CD14-positive monocyte (primary cell): ENCODE results near the gene PXDN. TPM values are rescaled to one million over a fixed set of nuclear protein-coding genes. Genes with fewer than 3 reads are reported as not detected.

ENCODE experiments used
- DNase-seq, 3 donors: peaks; one replicate each; pipeline ENCODE4 v3.0.0-alpha.2; 2011 to 2022
- H2AFZ ChIP-seq: 2 replicates; pipeline ENCODE4 v1.6.0; 2012; ENCODE audit warnings: mild to moderate bottlenecking, low read depth, low read length, inconsistent platforms; ENCODE audit not compliant: insufficient read depth, poor library complexity, severe bottlenecking
- H3K27ac ChIP-seq, 2 donors: 1 replicate in 1 of 2; 2 replicates in 1 of 2; pipeline ENCODE4 v1.5.1; 2012 to 2013; ENCODE audit warnings: low read length in 2 of 2, control low read depth in 1 of 2, inconsistent platforms in 1 of 2, low read depth in 1 of 2, mild to moderate bottlenecking in 1 of 2
- H3K27me3 ChIP-seq, 2 donors: one replicate each; pipeline versions ENCODE4 v1.6.0 to v1.6.1; 2011 to 2013; ENCODE audit warnings: low read length in 2 of 2; ENCODE audit not compliant: control insufficient read depth in 2 of 2, insufficient read depth in 2 of 2
- H3K36me3 ChIP-seq, 2 donors: replicated peaks in 1 of 2; 1 replicate in 1 of 2; 2 replicates in 1 of 2; pipeline versions ENCODE4 v1.5.1 to v1.6.1; 2012 to 2013; ENCODE audit warnings: low read length in 2 of 2, control low read depth in 1 of 2, inconsistent platforms in 1 of 2, mild to moderate bottlenecking in 1 of 2; ENCODE audit not compliant: insufficient read depth in 2 of 2, control insufficient read depth in 1 of 2
- H3K4me1 ChIP-seq, 2 donors: 1 replicate in 1 of 2; 2 replicates in 1 of 2; pipeline versions ENCODE4 v1.5.1 to v1.6.1; 2012 to 2013; ENCODE audit warnings: low read length in 2 of 2, control low read depth in 1 of 2, inconsistent platforms in 1 of 2, mild to moderate bottlenecking in 1 of 2, moderate library complexity in 1 of 2; ENCODE audit not compliant: insufficient read depth in 2 of 2, control insufficient read depth in 1 of 2
- H3K4me2 ChIP-seq: replicated peaks from 2 replicates; pipeline ENCODE3; 2012; ENCODE audit warnings: low read length, moderate library complexity, mild to moderate bottlenecking; ENCODE audit not compliant: poor library complexity, severe bottlenecking; ENCODE audit errors: extremely low read depth
- H3K4me3 ChIP-seq, 3 experiments: fragments of 200-600 bp in 1 of 3; sonication (generic) in 1 of 3; replicated peaks in 1 of 3; 1 replicate in 2 of 3; 2 replicates in 1 of 3; pipeline ENCODE4 v1.5.1; 2011 to 2013; ENCODE audit warnings: low read length in 3 of 3, mild to moderate bottlenecking in 3 of 3, control low read depth in 2 of 3, low read depth in 2 of 3, inconsistent platforms in 1 of 3, moderate library complexity in 1 of 3
- H3K79me2 ChIP-seq: 2 replicates; pipeline ENCODE4 v1.6.0; 2012; ENCODE audit warnings: mild to moderate bottlenecking, control low read depth, inconsistent platforms, low read length, moderate library complexity; ENCODE audit not compliant: insufficient read depth
- H3K9ac ChIP-seq: 2 replicates; pipeline ENCODE4 v1.6.0; 2017; ENCODE audit warnings: low read length, mild to moderate bottlenecking; ENCODE audit not compliant: insufficient read depth, poor library complexity, severe bottlenecking
- H3K9me3 ChIP-seq, 2 donors: replicated peaks in 1 of 2; 1 replicate in 1 of 2; 2 replicates in 1 of 2; pipeline versions ENCODE4 v1.5.1 to v1.6.1; 2012 to 2013; ENCODE audit warnings: low read length in 2 of 2, control low read depth in 1 of 2; ENCODE audit not compliant: control insufficient read depth in 1 of 2, insufficient read depth in 1 of 2
- H4K20me1 ChIP-seq: 2 replicates; pipeline ENCODE4 v1.6.0; 2012; ENCODE audit warnings: mild to moderate bottlenecking, low read length, control low read depth, moderate library complexity; ENCODE audit not compliant: insufficient read depth
- H3K27ac Mint-ChIP-seq, 7 donors: one replicate each; pipeline ENCODE4 v1.8.0; 2020; ENCODE audit warnings: mild to moderate bottlenecking in 7 of 7, mixed read lengths in 7 of 7, moderate library complexity in 6 of 7, inconsistent platforms in 2 of 7
- H3K27me3 Mint-ChIP-seq, 3 donors: one replicate each; pipeline ENCODE4 v1.8.0; 2021 to 2022; ENCODE audit warnings: low read depth in 3 of 3, mild to moderate bottlenecking in 3 of 3, mixed read lengths in 3 of 3, moderate library complexity in 3 of 3, inconsistent platforms in 1 of 3
- H3K36me3 Mint-ChIP-seq, 2 donors: one replicate each; pipeline ENCODE4 v1.8.0; 2020; ENCODE audit warnings: mixed read lengths in 2 of 2, inconsistent platforms in 1 of 2, mild to moderate bottlenecking in 1 of 2
- H3K4me1 Mint-ChIP-seq: one replicate; pipeline ENCODE4 v1.8.0; 2020; ENCODE audit warnings: mild to moderate bottlenecking, mixed read lengths
- H3K4me3 Mint-ChIP-seq, 2 donors: one replicate each; pipeline ENCODE4 v1.8.0; 2020; ENCODE audit warnings: mild to moderate bottlenecking in 2 of 2, mixed read lengths in 2 of 2, moderate library complexity in 1 of 2
- H3K9me3 Mint-ChIP-seq, 7 donors: one replicate each; pipeline ENCODE4 v1.8.0; 2020 to 2022; ENCODE audit warnings: mixed read lengths in 7 of 7, mild to moderate bottlenecking in 6 of 7, moderate library complexity in 6 of 7, inconsistent platforms in 2 of 7
- CTCF ChIP-seq: fragments of 200-600 bp; IDR thresholded peaks from one replicate; pipeline ENCODE4 v1.8.0; 2022; ENCODE audit warnings: antibody characterized with exemption, mild to moderate bottlenecking
- WGBS: methylation state at CpG from one replicate; pipeline ENCODE4 v1.1.5; 2013; ENCODE audit warnings: missing lambda C conversion rate; ENCODE audit not compliant: insufficient coverage; 5-methylcytosine and 5-hydroxymethylcytosine counted together
- intact Hi-C, 2 donors: fragments of 100-400 bp; cut with micrococcal nuclease; formaldehyde crosslinking; loops; one replicate each; pipeline versions ENCODE4 v1.15.0 to v1.15.1; 2023
- polyA plus RNA-seq, 3 donors: library from polyadenylated mRNA; depleted of rRNA in 1 of 3; unstranded in 2 of 3; stranded (reverse) in 1 of 3; fragments of 300-500 nt in 2 of 3; fragments of >200 nt in 1 of 3; fragmentation: Illumina TruSeq in 2 of 3; gene quantifications; 1 replicate in 2 of 3; 2 replicates in 1 of 3; pipeline ENCODE4 v1.2.3, GENCODE V29; 2012 to 2021

PXDN gene
- polyA plus RNA-seq, 3 donors, result not detected

GRCh38 chr2:1581965-1582625 lies 162.2 kb downstream of the PXDN start:
- H3K36me3 Mint-ChIP-seq, result no peaks in the 10 kb centered on the region
- H4K20me1 ChIP-seq, result no peaks in the 10 kb centered on the region
- DNase-seq, result no peak
- intact Hi-C loops, result no loop called here
- no peak overlapping the region for H3K4me3 Mint-ChIP-seq
- H3K9me3 Mint-ChIP-seq, result no peaks in the 10 kb centered on the region
- H3K4me2 ChIP-seq, result no peak overlapping the region
- no peaks in the 10 kb centered on the region for H3K36me3 ChIP-seq
- no peaks in the 10 kb centered on the region for H3K4me1 ChIP-seq
- TF ChIP-seq CTCF, result no peak
- H3K79me2 ChIP-seq, result no peaks in the 10 kb centered on the region
- WGBS, result 87% methylated on average over 7 of the region's 10 CpGs
- no peak overlapping the region for H2AFZ ChIP-seq
- no peak overlapping the region for H3K27ac Mint-ChIP-seq
- H3K27ac ChIP-seq, result no peak overlapping the region
- H3K9me3 ChIP-seq, result no peaks in the 10 kb centered on the region
- no peaks in the 10 kb centered on the region for H3K27me3 ChIP-seq
- H3K9ac ChIP-seq, result no peak overlapping the region
- H3K4me1 Mint-ChIP-seq, result no peaks in the 10 kb centered on the region
- no peak overlapping the region for H3K4me3 ChIP-seq
- peaks cover 0 to 6% (median 4%) of the 10 kb centered on the region in 3 donors for H3K27me3 Mint-ChIP-seq
